Activated T-cell treated with anti-CD3 and anti-CD28 coated beads, Interleukin-2, amount 50 U/mL, for 4 hours (primary cell): ENCODE results near the gene EFCAB6. TPM values are rescaled to one million over a fixed set of nuclear protein-coding genes. Genes with fewer than 3 reads are reported as not detected.

Experiments used
- ATAC-seq, 2 donors: fragments of 200-7000 bp; cut with Tn5 transposase; one replicate each; pipeline ENCODE4 v1.10.0; 2021
- DNase-seq: peaks from one replicate; pipeline ENCODE4 v3.0.0-alpha.2; 2020
- H3K27me3 Mint-ChIP-seq: one replicate; pipeline ENCODE4 v1.8.0; 2021; ENCODE audit warnings: low read depth, mixed read lengths
- H3K36me3 Mint-ChIP-seq: one replicate; pipeline ENCODE4 v1.8.0; 2022; ENCODE audit warnings: mixed read lengths; ENCODE audit not compliant: insufficient read depth
- H3K4me1 Mint-ChIP-seq: one replicate; pipeline ENCODE4 v1.8.0; 2021; ENCODE audit warnings: low read depth, mixed read lengths
- H3K4me3 Mint-ChIP-seq: one replicate; pipeline ENCODE4 v1.8.0; 2021; ENCODE audit warnings: mild to moderate bottlenecking, moderate library complexity, mixed read lengths
- H3K9me3 Mint-ChIP-seq: one replicate; pipeline ENCODE4 v1.8.0; 2021; ENCODE audit warnings: mixed read lengths
- total RNA-seq, 3 donors: library from RNA; stranded (reverse); gene quantifications; one replicate each; pipeline ENCODE4 v1.2.1, GENCODE V29; 2021

EFCAB6 gene
- total RNA-seq, 3 donors from 2014 or later, result 0.18 to 0.24 (median 0.18) TPM

GRCh38 chr22:43633631-43634285 is 178.3 kb downstream of the EFCAB6 start:
- ATAC-seq (no peak), DNase-seq (no peak)
- Mint-ChIP-seq H3K27me3 (no peaks in the 10 kb centered on the region), H3K4me1 (no peaks in the 10 kb centered on the region), H3K36me3 (no peaks in the 10 kb centered on the region), H3K9me3 (no peaks in the 10 kb centered on the region), H3K4me3 (no peak overlapping the region)

DNA sequence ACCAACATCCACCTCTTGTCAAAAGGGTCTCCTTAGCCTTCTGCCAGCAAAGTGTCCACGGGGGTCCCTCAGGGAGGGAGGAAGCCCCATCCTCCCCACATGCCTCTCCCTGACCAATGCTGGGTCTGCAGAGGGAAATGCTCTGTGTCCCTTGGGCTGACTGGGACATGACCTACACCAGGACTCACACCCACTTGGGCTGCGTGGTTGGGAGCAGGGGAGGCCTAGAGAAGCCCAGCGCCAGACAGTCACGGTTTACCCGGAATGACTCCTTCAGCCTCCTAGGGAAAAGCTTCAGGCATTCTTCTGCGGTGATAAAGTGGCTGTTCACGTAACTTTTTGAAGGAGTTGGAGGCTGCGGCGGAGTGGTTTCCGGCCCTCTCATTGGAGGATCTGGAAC is 180.3 kb downstream of the EFCAB6 start:
- no peaks in the 10 kb centered on the region for H3K36me3 Mint-ChIP-seq
- no peak for DNase-seq

DNA sequence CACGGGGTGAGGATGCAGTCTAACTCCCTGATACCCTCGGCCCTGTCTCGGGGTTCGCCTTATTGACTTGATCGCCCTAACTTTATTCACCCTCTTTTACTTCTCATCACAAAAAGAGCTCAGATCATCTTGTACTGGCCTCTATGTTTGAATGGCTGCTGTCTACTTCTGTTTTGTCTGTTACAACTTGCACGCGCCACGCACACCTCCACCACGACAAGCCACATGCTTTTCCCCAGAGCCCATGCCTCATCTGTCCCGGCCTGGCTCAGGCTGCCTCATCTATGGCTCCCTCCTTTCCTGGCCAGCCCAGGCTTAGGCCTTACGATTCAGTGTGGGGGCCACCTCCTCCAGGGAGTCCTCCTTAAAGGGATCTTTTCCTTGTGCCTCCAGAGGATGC is 180.9 kb downstream of the EFCAB6 start:
- no peak overlapping the region for H3K4me3 Mint-ChIP-seq
- ATAC-seq (no peak), DNase-seq (no peak)
- H3K9me3 Mint-ChIP-seq, result no peaks in the 10 kb centered on the region
- no peaks in the 10 kb centered on the region for H3K27me3 Mint-ChIP-seq
- no peaks in the 10 kb centered on the region for H3K36me3 Mint-ChIP-seq
- H3K4me1 Mint-ChIP-seq, result no peaks in the 10 kb centered on the region

More for the DNA sequence above, 180.3 kb downstream of the EFCAB6 start:
- no peak for ATAC-seq
- Mint-ChIP-seq H3K4me3 (no peak overlapping the region), H3K27me3 (no peaks in the 10 kb centered on the region), H3K4me1 (no peaks in the 10 kb centered on the region), H3K9me3 (no peaks in the 10 kb centered on the region)

- no peaks in the 10 kb centered on the region for H3K27me3 Mint-ChIP-seq
- no peaks in the 10 kb centered on the region for H3K9me3 Mint-ChIP-seq
- no peak for ATAC-seq
- H3K4me1 Mint-ChIP-seq, result no peaks in the 10 kb centered on the region
- H3K36me3 Mint-ChIP-seq, result no peaks in the 10 kb centered on the region
- no peak for DNase-seq
- no peak overlapping the region for H3K4me3 Mint-ChIP-seq
Measured at GRCh38 chr22:43630451-43630850, 181.7 kb downstream of the EFCAB6 start.

DNA sequence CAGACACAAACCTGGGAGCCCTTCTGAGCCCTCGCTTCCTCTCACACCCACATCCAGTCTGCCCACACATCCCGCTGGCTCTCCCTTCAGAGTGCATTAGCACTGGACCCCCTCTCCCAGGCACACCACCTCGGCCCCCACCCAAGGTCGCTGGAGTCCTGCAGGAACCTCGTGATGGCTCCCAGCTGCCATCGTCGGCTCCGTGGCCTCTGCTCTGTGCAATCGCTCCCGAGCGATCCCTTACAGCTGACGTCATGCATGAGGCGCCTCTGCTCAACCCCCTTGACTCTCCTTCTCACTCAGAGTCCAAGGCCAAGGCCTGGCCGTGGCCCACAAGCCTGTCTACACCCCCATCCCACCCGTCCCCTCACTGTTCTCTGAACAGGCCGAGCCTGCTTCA is 183.9 kb downstream of the EFCAB6 start:
- no peak for ATAC-seq
- no peaks in the 10 kb centered on the region for H3K4me1 Mint-ChIP-seq
- no peak for DNase-seq

DNA sequence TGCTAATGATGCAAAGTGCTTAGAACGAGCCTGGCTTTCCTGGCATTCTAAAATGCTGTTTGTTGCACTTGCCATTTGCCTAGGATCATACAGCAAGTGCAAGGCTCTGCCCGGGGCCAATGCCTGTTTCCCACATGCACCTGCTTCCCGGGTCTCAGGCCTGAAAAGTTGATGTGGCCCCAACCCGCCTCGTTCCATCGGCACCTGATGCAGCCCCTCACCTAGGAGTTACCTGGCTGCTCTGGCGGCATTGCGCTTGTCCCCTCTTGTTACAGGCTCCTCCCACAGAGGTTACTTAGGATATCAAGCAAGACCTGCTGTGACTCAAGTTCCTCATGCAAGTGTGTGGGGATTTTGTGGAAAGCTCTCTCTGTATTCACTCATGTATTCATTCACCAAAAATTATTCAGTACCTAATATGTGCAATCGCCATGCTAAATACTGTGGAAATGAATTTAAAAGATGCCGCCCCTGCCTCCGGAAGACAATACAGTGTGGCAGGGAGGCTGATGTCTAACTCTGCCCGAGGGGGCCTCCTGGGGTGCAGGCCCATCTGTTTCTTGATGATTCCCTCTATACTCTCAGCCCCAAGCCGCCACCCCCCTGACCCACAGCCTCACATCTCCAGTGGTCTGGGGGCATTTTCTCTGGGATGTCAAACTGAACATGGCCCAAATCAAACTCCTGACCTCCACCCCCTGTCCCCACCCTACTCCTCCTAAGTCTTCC is 184.5 kb downstream of the EFCAB6 start:
- Mint-ChIP-seq H3K36me3 (no peaks in the 10 kb centered on the region), H3K4me3 (no peak overlapping the region), H3K9me3 (no peaks in the 10 kb centered on the region), H3K4me1 (no peaks in the 10 kb centered on the region), H3K27me3 (no peaks in the 10 kb centered on the region)
- no peak for DNase-seq
- ATAC-seq, result no peak

More for the DNA sequence above, 183.9 kb downstream of the EFCAB6 start:
- Mint-ChIP-seq H3K27me3 (no peaks in the 10 kb centered on the region), H3K36me3 (no peaks in the 10 kb centered on the region), H3K4me3 (no peak overlapping the region), H3K9me3 (no peaks in the 10 kb centered on the region)

DNA sequence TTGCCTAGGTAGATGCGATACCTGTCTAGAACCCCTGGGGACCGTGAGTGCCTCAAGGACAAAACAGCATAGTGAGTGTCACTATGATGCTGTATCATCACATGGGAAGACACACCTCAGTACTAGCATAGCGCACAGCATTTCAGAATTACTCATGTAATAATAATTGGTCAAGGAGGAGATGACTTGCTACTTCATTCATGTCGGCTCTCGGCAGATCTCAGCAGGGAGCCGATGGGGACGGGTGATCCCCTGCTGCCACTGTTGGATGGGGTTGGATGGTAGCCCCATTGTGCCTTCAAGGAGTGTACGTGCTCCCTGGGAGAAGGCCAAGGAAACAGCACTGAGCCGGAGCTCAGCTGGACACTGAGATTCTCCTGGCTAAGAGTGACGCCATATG is 186.9 kb downstream of the EFCAB6 start:
- DNase-seq, result no peak
- Mint-ChIP-seq H3K36me3 (no peaks in the 10 kb centered on the region), H3K9me3 (no peaks in the 10 kb centered on the region), H3K27me3 (no peaks in the 10 kb centered on the region), H3K4me3 (no peak overlapping the region), H3K4me1 (no peaks in the 10 kb centered on the region)
- ATAC-seq, result no peak

- H3K4me3 Mint-ChIP-seq, result no peak overlapping the region
- H3K36me3 Mint-ChIP-seq, result peaks cover under 1% of the 10 kb centered on the region
- H3K27me3 Mint-ChIP-seq, result no peaks in the 10 kb centered on the region
- no peak for ATAC-seq
- H3K9me3 Mint-ChIP-seq, result peaks cover 3% of the 10 kb centered on the region
- H3K4me1 Mint-ChIP-seq, result no peaks in the 10 kb centered on the region
- DNase-seq, result no peak
Measured at GRCh38 chr22:43624144-43624998, 187.7 kb downstream of the EFCAB6 start.

- H3K4me3 Mint-ChIP-seq, result no peak overlapping the region
- no peaks in the 10 kb centered on the region for H3K4me1 Mint-ChIP-seq
- peaks cover 8% of the 10 kb centered on the region for H3K27me3 Mint-ChIP-seq
- ATAC-seq (no peak), DNase-seq (no peak)
- H3K9me3 Mint-ChIP-seq, result peaks cover 7% of the 10 kb centered on the region
- H3K36me3 Mint-ChIP-seq, result peaks cover 3% of the 10 kb centered on the region
Measured at GRCh38 chr22:43622886-43623285, 189.2 kb downstream of the EFCAB6 start.

DNA sequence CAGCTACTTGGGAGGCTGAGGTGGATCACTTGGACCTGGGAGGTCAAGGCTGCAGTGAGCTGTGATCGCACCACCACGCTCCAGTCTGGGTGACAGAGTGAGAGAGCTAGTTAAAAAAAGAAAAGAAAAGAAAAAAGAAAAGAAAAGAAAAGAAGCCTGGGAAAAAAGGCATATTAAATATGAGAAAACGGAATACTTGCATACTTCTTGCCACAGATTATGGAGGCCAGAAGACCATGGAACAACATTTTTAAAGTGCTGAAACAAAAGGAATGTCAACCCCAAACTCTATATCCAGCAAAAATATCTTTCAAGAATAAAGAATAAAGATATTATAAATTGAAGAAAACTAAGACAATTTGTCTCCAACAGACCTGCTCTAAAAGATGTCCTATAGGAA is 191.9 kb downstream of the EFCAB6 start:
- Mint-ChIP-seq H3K9me3 (peaks cover 7% of the 10 kb centered on the region), H3K4me3 (no peak overlapping the region), H3K36me3 (peaks cover 3% of the 10 kb centered on the region), H3K27me3 (peaks cover 15% of the 10 kb centered on the region), H3K4me1 (no peaks in the 10 kb centered on the region)
- ATAC-seq, result no peak
- DNase-seq, result no peak

DNA sequence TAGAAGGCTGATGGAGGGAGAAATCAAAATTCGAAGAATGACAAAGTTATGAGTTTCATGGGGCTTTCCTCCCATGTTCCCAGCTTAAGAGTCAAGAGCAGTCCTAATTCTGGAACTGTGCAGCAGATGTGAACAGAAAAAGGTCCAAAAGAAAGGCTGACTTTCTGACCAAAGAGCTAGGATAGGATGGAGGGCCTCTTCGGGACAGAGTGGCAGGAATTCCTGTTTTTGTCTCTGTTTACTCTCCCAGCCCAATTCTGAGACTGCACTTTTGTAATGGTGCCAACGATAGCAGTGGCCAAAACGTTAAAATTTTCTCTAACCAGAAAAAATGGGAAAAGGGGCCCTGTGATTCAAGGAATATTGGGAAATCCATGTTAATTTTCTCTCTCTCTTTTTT is 193.6 kb downstream of the EFCAB6 start:
- peaks cover 15% of the 10 kb centered on the region for H3K27me3 Mint-ChIP-seq
- H3K36me3 Mint-ChIP-seq, result peaks cover 3% of the 10 kb centered on the region
- peaks cover 7% of the 10 kb centered on the region for H3K9me3 Mint-ChIP-seq
- ATAC-seq, result no peak
- H3K4me1 Mint-ChIP-seq, result no peaks in the 10 kb centered on the region
- DNase-seq, result no peak
- H3K4me3 Mint-ChIP-seq, result no peak overlapping the region

DNA sequence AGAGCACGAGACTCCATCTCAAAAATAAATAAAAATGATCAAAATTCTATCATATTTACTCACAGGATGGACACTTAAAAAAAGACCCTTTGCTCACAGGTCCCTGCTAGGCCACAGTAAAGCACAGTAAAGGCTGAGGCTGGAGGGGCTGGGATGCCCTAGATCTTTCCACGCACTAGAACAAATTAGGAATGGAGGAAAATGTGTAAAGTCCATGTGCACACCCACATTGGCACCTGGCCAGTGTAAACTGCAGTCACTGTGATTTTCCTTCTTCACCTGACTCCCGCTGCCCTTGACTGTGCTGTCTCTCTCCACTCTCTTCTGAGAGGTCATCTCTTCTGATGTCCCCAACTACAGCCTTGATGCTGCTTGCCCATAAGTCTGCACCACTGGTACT is 195.5 kb downstream of the EFCAB6 start:
- Mint-ChIP-seq H3K36me3 (peaks cover 3% of the 10 kb centered on the region), H3K4me3 (no peak overlapping the region), H3K4me1 (no peaks in the 10 kb centered on the region), H3K27me3 (peaks cover 17% of the 10 kb centered on the region), H3K9me3 (peaks cover 7% of the 10 kb centered on the region)
- ATAC-seq (no peak), DNase-seq (no peak)

- no peaks in the 10 kb centered on the region for H3K36me3 Mint-ChIP-seq
- H3K4me1 Mint-ChIP-seq, result no peaks in the 10 kb centered on the region
- ATAC-seq (no peak), DNase-seq (no peak)
- H3K9me3 Mint-ChIP-seq, result peaks cover 6% of the 10 kb centered on the region
- no peak overlapping the region for H3K4me3 Mint-ChIP-seq
- H3K27me3 Mint-ChIP-seq, result no peaks in the 10 kb centered on the region
Measured at GRCh38 chr22:43600265-43600664, 211.8 kb downstream of the EFCAB6 start.

DNA sequence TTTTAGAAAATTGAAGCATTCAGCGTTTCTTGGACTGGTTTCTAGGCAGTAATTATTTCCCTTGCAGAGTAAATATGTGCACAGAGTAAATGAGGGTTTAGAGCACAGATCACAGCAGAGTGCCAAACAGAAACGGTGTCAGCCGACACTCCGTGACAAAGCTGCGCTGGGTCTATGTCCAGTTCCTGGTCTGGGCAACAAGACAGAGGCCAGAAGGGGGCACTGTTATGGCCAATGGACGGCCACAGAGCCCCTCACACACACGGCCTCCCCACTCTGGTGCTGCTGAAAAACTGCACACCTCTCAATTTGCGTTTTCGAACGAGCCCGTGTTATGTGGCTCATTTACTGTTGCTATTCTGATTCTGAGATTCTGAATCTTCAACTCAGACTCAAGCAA is 219.6 kb downstream of the EFCAB6 start:
- ATAC-seq (no peak), DNase-seq (no peak)
- H3K9me3 Mint-ChIP-seq, result peaks cover 16% of the 10 kb centered on the region
- H3K36me3 Mint-ChIP-seq, result no peaks in the 10 kb centered on the region
- H3K4me1 Mint-ChIP-seq, result no peaks in the 10 kb centered on the region
- H3K27me3 Mint-ChIP-seq, result peaks cover 18% of the 10 kb centered on the region
- no peak overlapping the region for H3K4me3 Mint-ChIP-seq
